Hepatocyte (in vitro differentiated cells): ENCODE measurements around the gene PLSCR3.

Experiments
- EZH2 ChIP-seq: fragments of 200-600 bp; sonication (generic); IDR thresholded peaks from 2 replicates; pipeline ENCODE4 v1.6.1; 2016; ENCODE audit warnings: antibody characterized with exemption, mild to moderate bottlenecking, borderline replicate concordance
- EZH2phosphoT487 ChIP-seq: fragments of 200-600 bp; sonication (generic); IDR thresholded peaks from one replicate; pipeline ENCODE4 v1.6.1; 2018; ENCODE audit warnings: antibody characterized with exemption, mild to moderate bottlenecking, low read depth, moderate library complexity; ENCODE audit not compliant: unreplicated experiment, severe bottlenecking
- TF ChIP-seq, protein P1 (sequence below): fragments of 200-600 bp; sonication (generic); IDR thresholded peaks from 2 replicates; pipeline ENCODE4 v1.5.1; 2016; ENCODE audit warnings: antibody characterized with exemption, mild to moderate bottlenecking; ENCODE audit not compliant: poor library complexity

DNA sequence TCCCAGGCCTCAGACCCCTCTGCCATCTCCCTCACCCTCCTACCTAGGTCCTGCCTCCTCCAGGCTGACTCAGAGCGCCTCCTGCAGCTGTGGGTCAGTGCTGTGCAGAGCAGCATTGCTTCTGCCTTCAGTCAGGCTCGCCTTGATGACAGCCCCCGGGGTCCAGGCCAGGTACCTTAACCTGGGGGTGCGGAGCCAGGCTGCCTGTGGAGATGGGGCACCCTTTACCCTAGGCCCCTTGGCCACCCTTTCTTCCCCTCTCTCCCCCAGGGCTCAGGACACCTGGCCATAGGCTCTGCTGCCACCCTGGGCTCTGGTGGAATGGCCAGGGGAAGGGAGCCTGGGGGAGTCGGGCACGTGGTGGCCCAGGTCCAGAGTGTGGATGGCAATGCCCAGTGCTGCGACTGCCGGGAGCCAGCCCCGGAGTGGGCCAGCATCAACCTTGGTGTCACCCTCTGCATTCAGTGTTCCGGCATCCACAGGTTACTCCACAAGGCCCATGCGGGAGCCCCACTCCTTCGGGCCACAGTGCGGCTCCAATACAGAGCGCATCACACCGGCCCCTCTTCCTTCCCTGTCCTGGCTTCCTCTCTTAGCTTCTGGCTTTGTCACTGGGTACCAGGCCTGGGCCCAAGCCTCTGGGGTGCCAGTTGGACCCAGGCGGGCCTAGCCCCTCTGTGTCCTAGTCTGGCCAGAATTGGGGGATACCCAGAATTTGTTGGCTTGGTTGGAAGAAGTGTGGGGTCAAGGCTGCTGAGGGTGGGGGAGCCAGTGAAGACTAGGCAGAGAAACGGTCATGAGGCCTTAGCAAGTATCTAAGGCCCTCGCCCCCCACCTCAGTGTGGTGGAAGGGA, 47.3 kb downstream of the PLSCR3 start:
- TF ChIP-seq, protein P1, sequence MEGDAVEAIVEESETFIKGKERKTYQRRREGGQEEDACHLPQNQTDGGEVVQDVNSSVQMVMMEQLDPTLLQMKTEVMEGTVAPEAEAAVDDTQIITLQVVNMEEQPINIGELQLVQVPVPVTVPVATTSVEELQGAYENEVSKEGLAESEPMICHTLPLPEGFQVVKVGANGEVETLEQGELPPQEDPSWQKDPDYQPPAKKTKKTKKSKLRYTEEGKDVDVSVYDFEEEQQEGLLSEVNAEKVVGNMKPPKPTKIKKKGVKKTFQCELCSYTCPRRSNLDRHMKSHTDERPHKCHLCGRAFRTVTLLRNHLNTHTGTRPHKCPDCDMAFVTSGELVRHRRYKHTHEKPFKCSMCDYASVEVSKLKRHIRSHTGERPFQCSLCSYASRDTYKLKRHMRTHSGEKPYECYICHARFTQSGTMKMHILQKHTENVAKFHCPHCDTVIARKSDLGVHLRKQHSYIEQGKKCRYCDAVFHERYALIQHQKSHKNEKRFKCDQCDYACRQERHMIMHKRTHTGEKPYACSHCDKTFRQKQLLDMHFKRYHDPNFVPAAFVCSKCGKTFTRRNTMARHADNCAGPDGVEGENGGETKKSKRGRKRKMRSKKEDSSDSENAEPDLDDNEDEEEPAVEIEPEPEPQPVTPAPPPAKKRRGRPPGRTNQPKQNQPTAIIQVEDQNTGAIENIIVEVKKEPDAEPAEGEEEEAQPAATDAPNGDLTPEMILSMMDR = no peak
- TF ChIP-seq EZH2 (no peak), EZH2phosphoT487 (no peak)
